ENCODE data around the gene SCARB1.

- TF ChIP-seq CTCF (IDR thresholded peaks at IDR 0.05; ENCODE audit: low read depth, low read length, poor library complexity, severe bottlenecking) = no peak
- no peak for TF ChIP-seq EZH2phosphoT487 (IDR thresholded peaks at IDR 0.05; ENCODE audit: borderline replicate concordance, low read length)
These were observed 28.8 kb downstream of the SCARB1 start for GRCh38 chr12:124834822-124835221.
